ENCODE results near the gene L1CAM. TPM values are rescaled to one million over a fixed set of nuclear protein-coding genes. Genes with fewer than 3 reads are reported as not detected.

The L1CAM gene
- total RNA-seq, 1 experiment from 2014 or later: 12.7 TPM

DNA sequence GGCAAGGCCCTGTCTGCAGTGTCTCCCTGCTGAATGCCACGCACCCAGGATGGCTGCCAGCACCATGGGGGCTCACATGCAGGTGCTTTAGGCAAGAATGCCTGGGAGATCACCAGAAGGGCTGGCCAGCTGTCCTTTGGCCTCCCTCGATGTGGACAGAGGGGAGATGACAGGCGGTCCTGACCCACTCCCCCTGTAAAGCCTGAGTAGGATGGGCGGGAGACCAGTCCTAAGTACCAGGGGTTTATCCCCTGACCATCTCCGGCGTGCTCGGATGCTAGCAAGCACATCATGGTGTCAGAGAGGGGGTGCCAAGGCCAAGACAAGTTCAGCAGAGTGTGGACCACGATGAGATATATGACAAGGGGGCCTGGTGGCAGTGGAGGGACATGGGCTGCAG is 60.9 kb downstream of the L1CAM start:
- Mint-ChIP-seq H3K27ac (ENCODE audit: unreplicated experiment) (no peak overlapping the region), H3K4me1 (ENCODE audit: low read depth, unreplicated experiment) (no peaks in the 10 kb centered on the region), H3K27me3 (ENCODE audit: insufficient read depth, unreplicated experiment) (no peaks in the 10 kb centered on the region), H3K4me3 (ENCODE audit: unreplicated experiment) (no peak overlapping the region), H3K36me3 (ENCODE audit: insufficient read depth, unreplicated experiment) (no peaks in the 10 kb centered on the region), H3K9me3 (ENCODE audit: unreplicated experiment) (no peaks in the 10 kb centered on the region)
- H3K27me3 ChIP-seq (replicated peaks; ENCODE audit: control insufficient read depth, insufficient read depth, low read length): no peaks in the 10 kb centered on the region
- H3K4me1 ChIP-seq: no peaks in the 10 kb centered on the region
- no peak overlapping the region for H3K4me3 ChIP-seq (ENCODE audit: low read depth, low read length)
- DNase-seq: no peak
- no peaks in the 10 kb centered on the region for H3K36me3 ChIP-seq (ENCODE audit: control insufficient read depth, insufficient read depth, low read length)
- ChIA-PET POLR2A (no interaction called here), CTCF (no interaction called here)
- intact Hi-C loops (cut with micrococcal nuclease; ENCODE audit: unreplicated experiment): no loop called here
- H3K9me3 ChIP-seq: no peaks in the 10 kb centered on the region
- TF ChIP-seq, protein P1, sequence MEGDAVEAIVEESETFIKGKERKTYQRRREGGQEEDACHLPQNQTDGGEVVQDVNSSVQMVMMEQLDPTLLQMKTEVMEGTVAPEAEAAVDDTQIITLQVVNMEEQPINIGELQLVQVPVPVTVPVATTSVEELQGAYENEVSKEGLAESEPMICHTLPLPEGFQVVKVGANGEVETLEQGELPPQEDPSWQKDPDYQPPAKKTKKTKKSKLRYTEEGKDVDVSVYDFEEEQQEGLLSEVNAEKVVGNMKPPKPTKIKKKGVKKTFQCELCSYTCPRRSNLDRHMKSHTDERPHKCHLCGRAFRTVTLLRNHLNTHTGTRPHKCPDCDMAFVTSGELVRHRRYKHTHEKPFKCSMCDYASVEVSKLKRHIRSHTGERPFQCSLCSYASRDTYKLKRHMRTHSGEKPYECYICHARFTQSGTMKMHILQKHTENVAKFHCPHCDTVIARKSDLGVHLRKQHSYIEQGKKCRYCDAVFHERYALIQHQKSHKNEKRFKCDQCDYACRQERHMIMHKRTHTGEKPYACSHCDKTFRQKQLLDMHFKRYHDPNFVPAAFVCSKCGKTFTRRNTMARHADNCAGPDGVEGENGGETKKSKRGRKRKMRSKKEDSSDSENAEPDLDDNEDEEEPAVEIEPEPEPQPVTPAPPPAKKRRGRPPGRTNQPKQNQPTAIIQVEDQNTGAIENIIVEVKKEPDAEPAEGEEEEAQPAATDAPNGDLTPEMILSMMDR (IDR thresholded peaks at IDR 0.05; ENCODE audit: insufficient read depth in 1 of 2, low read depth in 1 of 2, low read length in 1 of 2, severe bottlenecking in 1 of 2, unreplicated experiment in 1 of 2): no peak
- BruUV-seq (replicated peaks): no TSS peak

DNA sequence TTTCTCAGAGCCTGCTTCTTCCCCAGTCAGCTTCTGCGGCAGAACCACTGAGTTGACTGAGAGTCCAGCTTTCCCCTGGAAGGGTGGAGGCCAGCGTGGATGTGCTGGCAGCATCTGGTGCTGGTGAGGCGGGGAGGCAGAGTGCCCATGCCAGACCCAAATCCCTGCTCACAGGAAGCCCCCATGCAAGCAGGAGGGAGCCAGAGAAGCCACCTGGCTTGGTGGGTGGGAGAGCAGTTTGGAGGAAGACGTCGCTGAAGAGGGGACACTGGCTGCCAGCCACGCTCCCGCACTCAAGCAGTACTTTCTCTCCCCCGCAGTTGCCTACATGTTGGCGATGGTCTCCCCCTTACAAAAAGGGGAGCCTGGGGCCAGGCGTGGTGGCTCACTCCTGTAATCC is 61.6 kb downstream of the L1CAM start:
- ChIA-PET CTCF (no interaction called here), POLR2A (no interaction called here)
- Histone ChIP-seq H3K9me3 (no peaks in the 10 kb centered on the region), H3K4me3 (ENCODE audit: low read depth, low read length) (no peak overlapping the region), H3K27me3 (replicated peaks; ENCODE audit: control insufficient read depth, insufficient read depth, low read length) (no peaks in the 10 kb centered on the region), H3K4me1 (no peaks in the 10 kb centered on the region), H3K36me3 (ENCODE audit: control insufficient read depth, insufficient read depth, low read length) (no peaks in the 10 kb centered on the region)
- Mint-ChIP-seq H3K4me1 (ENCODE audit: low read depth, unreplicated experiment) (no peaks in the 10 kb centered on the region), H3K27ac (ENCODE audit: unreplicated experiment) (no peak overlapping the region), H3K4me3 (ENCODE audit: unreplicated experiment) (no peak overlapping the region), H3K27me3 (ENCODE audit: insufficient read depth, unreplicated experiment) (no peaks in the 10 kb centered on the region), H3K36me3 (ENCODE audit: insufficient read depth, unreplicated experiment) (no peaks in the 10 kb centered on the region), H3K9me3 (ENCODE audit: unreplicated experiment) (no peaks in the 10 kb centered on the region)
- no peak for DNase-seq
- TF ChIP-seq, protein P1 (IDR thresholded peaks at IDR 0.05; ENCODE audit: insufficient read depth in 1 of 2, low read depth in 1 of 2, low read length in 1 of 2, severe bottlenecking in 1 of 2, unreplicated experiment in 1 of 2): no peak
- intact Hi-C loops (cut with micrococcal nuclease; ENCODE audit: unreplicated experiment): no loop called here
- no TSS peak for BruUV-seq (replicated peaks)

DNA sequence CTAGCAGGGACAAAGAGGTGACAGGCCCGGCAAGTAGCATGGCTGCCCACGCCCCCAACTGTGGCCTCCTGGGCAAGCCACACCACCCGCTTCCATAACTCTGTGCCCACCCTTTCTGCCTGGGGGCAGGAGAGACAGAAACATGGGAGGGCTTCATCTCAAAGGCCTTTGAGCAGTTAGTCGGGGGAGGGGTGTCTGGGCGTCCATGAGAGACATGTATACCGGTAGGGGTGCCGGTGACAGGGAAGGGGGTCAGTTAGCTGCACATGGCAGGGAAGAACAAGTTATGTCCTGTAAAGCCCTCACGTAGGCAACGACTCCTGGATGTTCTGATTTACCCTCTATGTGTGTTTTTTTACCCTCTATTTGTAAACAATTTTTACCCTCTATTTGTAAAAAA is 64.9 kb downstream of the L1CAM start:
- H3K36me3 ChIP-seq (ENCODE audit: control insufficient read depth, insufficient read depth, low read length): no peaks in the 10 kb centered on the region
- intact Hi-C loops (cut with micrococcal nuclease; ENCODE audit: unreplicated experiment): no loop called here
- Mint-ChIP-seq H3K4me1 (ENCODE audit: low read depth, unreplicated experiment) (no peaks in the 10 kb centered on the region), H3K27ac (ENCODE audit: unreplicated experiment) (no peak overlapping the region), H3K36me3 (ENCODE audit: insufficient read depth, unreplicated experiment) (no peaks in the 10 kb centered on the region), H3K27me3 (ENCODE audit: insufficient read depth, unreplicated experiment) (no peaks in the 10 kb centered on the region), H3K9me3 (ENCODE audit: unreplicated experiment) (no peaks in the 10 kb centered on the region), H3K4me3 (ENCODE audit: unreplicated experiment) (no peak overlapping the region)
- TF ChIP-seq, protein P1 (IDR thresholded peaks at IDR 0.05; ENCODE audit: insufficient read depth in 1 of 2, low read depth in 1 of 2, low read length in 1 of 2, severe bottlenecking in 1 of 2, unreplicated experiment in 1 of 2): no peak
- no peak for DNase-seq
- H3K9me3 ChIP-seq: no peaks in the 10 kb centered on the region
- no peaks in the 10 kb centered on the region for H3K4me1 ChIP-seq
- POLR2A ChIA-PET: no interaction called here
- BruUV-seq (replicated peaks): no TSS peak
- no peaks in the 10 kb centered on the region for H3K27me3 ChIP-seq (replicated peaks; ENCODE audit: control insufficient read depth, insufficient read depth, low read length)
- H3K4me3 ChIP-seq (ENCODE audit: low read depth, low read length): no peak overlapping the region
- CTCF ChIA-PET: no interaction called here
